ENCODE results near the gene HMCN1. TPM values are rescaled to one million over a fixed set of nuclear protein-coding genes. Genes with fewer than 3 reads are reported as not detected.

The HMCN1 gene
- total RNA-seq, 4 donors from 2014 or later, result 9.2 to 15.1 (median 13.8) TPM

DNA sequence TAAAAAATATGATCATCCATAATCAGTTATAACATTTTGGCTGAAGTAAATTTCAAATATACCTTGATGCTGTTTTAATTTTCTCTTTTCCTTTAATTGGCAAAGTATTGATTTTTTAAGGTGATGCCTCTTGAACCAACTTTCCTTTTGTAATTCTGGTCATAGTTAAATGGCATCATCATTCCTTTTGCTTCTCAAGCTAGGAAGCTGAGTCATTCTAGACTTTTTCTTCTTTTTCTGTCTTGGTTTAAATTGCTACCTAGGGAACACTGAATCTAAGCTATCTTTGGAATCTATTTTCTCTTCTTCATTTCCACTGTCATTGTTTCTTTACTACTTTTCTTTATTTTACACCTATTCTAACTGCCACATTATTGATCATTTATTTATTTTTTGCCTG is 162.7 kb downstream of the HMCN1 start:
- TF ChIP-seq, protein P1, sequence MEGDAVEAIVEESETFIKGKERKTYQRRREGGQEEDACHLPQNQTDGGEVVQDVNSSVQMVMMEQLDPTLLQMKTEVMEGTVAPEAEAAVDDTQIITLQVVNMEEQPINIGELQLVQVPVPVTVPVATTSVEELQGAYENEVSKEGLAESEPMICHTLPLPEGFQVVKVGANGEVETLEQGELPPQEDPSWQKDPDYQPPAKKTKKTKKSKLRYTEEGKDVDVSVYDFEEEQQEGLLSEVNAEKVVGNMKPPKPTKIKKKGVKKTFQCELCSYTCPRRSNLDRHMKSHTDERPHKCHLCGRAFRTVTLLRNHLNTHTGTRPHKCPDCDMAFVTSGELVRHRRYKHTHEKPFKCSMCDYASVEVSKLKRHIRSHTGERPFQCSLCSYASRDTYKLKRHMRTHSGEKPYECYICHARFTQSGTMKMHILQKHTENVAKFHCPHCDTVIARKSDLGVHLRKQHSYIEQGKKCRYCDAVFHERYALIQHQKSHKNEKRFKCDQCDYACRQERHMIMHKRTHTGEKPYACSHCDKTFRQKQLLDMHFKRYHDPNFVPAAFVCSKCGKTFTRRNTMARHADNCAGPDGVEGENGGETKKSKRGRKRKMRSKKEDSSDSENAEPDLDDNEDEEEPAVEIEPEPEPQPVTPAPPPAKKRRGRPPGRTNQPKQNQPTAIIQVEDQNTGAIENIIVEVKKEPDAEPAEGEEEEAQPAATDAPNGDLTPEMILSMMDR (IDR thresholded peaks at IDR 0.05; ENCODE audit: low read depth), result no peak

DNA sequence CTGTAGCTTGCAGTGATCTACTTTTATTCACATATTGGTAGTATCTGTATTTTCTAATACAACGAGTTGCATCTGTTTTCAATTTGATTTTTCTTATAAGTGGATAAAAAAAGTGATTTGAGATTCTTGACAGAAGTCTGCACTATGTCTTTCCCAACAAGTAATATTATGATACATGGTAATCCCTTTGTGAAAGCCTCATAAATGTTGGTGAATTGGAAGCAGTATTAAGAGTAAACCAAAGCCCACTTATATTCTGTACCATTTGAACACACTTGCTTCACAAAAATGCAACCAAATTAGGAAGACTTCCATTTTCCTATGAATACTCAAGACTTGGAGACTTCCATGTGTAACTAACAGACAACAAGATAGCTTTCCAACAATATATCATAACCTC is 172.0 kb downstream of the HMCN1 start:
- TF ChIP-seq, protein P1 (IDR thresholded peaks at IDR 0.05; ENCODE audit: low read depth), result no peak

DNA sequence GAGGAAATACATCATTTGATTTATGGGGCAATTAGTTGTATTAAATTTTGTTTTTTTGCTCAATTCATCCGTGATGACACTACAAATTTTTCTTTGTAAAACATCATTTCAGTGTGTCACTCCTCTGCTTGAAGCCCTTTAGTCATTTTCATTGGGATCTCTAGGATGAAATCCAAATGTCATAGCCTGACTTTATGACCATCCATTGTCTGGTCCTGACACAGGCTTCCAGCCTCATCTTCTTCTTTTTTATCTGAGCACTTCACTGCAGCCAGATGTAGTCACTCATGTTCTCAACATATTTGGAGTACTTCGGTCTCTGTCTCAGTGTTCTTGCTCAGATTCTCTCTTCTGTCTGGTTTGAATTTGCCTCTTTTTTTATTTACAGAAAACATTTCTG is 173.1 kb downstream of the HMCN1 start:
- TF ChIP-seq, protein P1 (IDR thresholded peaks at IDR 0.05; ENCODE audit: low read depth), result no peak

DNA sequence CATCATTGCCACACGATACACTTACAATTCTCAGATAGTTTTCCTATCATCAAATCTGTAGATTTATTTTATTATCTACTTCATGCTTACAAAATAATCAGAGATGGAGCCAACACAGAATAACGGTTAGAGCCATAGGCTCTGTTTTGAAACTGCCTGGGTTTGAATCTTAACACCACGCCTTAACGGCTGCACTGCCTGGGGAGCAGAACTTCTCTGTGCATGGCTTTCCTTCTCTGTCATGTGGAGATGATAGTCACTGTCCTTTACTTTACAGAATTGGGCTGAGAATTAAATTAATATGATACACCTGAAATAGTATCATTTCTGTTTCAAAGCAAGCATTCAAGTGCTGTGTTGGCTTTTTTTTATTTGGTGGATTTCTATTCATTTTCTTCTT is 177.8 kb downstream of the HMCN1 start:
- TF ChIP-seq, protein P1 (IDR thresholded peaks at IDR 0.05; ENCODE audit: low read depth), result no peak

DNA sequence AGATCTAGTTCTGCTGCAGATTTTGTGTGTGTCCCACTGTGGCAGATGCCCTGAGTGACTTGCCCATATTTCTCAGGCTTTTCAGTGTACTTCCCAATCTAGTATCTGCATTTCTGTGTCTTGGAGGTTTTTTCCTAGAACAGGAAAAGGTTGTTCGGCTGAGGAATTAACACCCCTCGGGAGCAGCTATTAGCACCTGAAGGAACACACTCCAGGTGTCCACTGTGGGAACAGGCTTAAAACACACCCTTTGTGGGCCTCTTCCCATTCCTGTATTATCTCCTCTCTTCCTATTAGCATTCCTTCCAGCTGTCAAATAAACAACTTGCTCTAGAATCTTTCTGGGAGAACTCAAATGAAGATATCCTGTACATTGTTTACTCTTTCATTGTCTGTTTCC is 178.3 kb downstream of the HMCN1 start:
- TF ChIP-seq, protein P1 (IDR thresholded peaks at IDR 0.05; ENCODE audit: low read depth), result no peak

DNA sequence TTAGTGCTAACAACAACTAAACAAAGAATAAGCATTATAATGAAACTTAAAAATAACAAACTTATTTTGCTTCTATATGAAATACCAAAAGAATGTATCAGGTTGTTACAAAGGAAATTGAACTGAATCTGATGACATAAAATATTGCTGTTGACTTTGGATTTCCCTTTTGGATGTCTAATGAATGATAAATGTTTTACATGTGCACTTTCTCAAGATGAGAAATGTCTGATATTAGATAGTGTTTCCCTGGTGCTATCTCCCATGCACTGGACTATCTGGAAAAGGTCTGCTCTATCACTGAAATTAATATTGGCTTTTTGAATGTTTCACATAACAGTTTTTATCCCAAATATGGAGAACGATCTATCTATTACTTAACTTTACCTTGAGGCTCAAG is 179.9 kb downstream of the HMCN1 start:
- TF ChIP-seq, protein P1 (IDR thresholded peaks at IDR 0.05; ENCODE audit: low read depth), result no peak

DNA sequence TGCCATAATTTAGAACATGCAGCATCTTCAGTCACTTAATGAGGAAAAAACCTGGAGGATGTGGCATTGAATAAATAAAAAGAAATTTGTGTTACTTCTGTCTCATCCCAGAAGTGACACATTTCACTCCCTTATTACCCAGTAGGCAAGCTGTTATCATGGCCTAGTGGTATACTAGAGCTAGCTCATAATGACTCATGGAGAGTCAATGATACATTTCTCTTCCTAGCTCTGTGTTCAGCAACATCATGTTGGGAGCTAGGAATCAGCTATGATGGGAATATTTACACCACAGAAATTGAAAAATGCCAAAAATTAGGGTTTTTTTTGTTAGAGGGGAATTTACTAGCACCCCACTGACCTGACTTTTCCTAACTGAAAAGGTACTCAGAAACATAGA is 182.7 kb downstream of the HMCN1 start:
- TF ChIP-seq, protein P1 (IDR thresholded peaks at IDR 0.05; ENCODE audit: low read depth), result no peak
